T-helper 17 cell (primary cell): ENCODE data around the gene THADA. TPM values are rescaled to one million over a fixed set of nuclear protein-coding genes. Genes with fewer than 3 reads are reported as not detected.

Experiments used
- ATAC-seq: fragments of 150-1000 bp; cut with Tn5 transposase; 2 replicates; pipeline ENCODE4 v1.10.0; 2021; ENCODE audit warnings: mild to moderate bottlenecking, moderate library complexity
- DNase-seq, 3 donors: peaks; one replicate each; pipeline versions ENCODE4 v3.0.0 to v3.0.0-alpha.2; 2020 to 2021
- H3K9me3 ChIP-seq: one replicate; pipeline ENCODE4 v1.7.0; 2013; ENCODE audit warnings: low read length, mild to moderate bottlenecking; ENCODE audit not compliant: control insufficient read depth, poor library complexity, severe bottlenecking
- H3K27ac Mint-ChIP-seq: one replicate; pipeline ENCODE4 v1.8.0; 2022; ENCODE audit warnings: mild to moderate bottlenecking, moderate library complexity, mixed read lengths
- H3K27me3 Mint-ChIP-seq: one replicate; pipeline ENCODE4 v1.8.0; 2022; ENCODE audit warnings: mixed read lengths
- H3K36me3 Mint-ChIP-seq: one replicate; pipeline ENCODE4 v1.8.0; 2022; ENCODE audit warnings: low read depth, mixed read lengths
- H3K4me1 Mint-ChIP-seq: one replicate; pipeline ENCODE4 v1.8.0; 2022; ENCODE audit warnings: mild to moderate bottlenecking, mixed read lengths
- H3K4me3 Mint-ChIP-seq: one replicate; pipeline ENCODE4 v1.8.0; 2022; ENCODE audit warnings: mild to moderate bottlenecking, moderate library complexity, mixed read lengths
- total RNA-seq, 4 donors: library from RNA in 2 of 4; stranded (reverse) in 2 of 4; gene quantifications; one replicate each; pipeline ENCODE4 v1.2.3 and lab custom pipeline; 2022 to 2026

The THADA gene
- total RNA-seq, 2 donors from 2014 or later = 40.1 to 41.0 TPM

GRCh38 chr2:43579275-43579981 lies 16.4 kb downstream of the THADA start:
- no peaks in the 10 kb centered on the region for H3K9me3 ChIP-seq
- H3K36me3 Mint-ChIP-seq = peaks cover 17% of the 10 kb centered on the region
- H3K4me3 Mint-ChIP-seq = no peak overlapping the region
- peak overlapping the region; percentile 41 for H3K27ac Mint-ChIP-seq
- H3K27me3 Mint-ChIP-seq = no peaks in the 10 kb centered on the region
- peaks cover 10% of the 10 kb centered on the region for H3K4me1 Mint-ChIP-seq
- no peak for DNase-seq
- no peak for ATAC-seq

- no peak overlapping the region for H3K27ac Mint-ChIP-seq
- ATAC-seq (peak; percentile 48), DNase-seq (no peak)
- H3K27me3 Mint-ChIP-seq = no peaks in the 10 kb centered on the region
- peaks cover 9% of the 10 kb centered on the region for H3K36me3 Mint-ChIP-seq
- no peaks in the 10 kb centered on the region for H3K9me3 ChIP-seq
- no peak overlapping the region for H3K4me3 Mint-ChIP-seq
- peaks cover 1% of the 10 kb centered on the region for H3K4me1 Mint-ChIP-seq
Measured at GRCh38 chr2:43576981-43577892, 18.6 kb downstream of the THADA start.

- H3K36me3 Mint-ChIP-seq = peaks cover 13% of the 10 kb centered on the region
- peaks cover 5% of the 10 kb centered on the region for H3K4me1 Mint-ChIP-seq
- no peak overlapping the region for H3K4me3 Mint-ChIP-seq
- no peaks in the 10 kb centered on the region for H3K27me3 Mint-ChIP-seq
- no peak for DNase-seq
- H3K9me3 ChIP-seq = no peaks in the 10 kb centered on the region
- no peak for ATAC-seq
- peak overlapping the region; percentile 9 for H3K27ac Mint-ChIP-seq
Measured at GRCh38 chr2:43572244-43572643, 23.6 kb downstream of the THADA start.

DNA sequence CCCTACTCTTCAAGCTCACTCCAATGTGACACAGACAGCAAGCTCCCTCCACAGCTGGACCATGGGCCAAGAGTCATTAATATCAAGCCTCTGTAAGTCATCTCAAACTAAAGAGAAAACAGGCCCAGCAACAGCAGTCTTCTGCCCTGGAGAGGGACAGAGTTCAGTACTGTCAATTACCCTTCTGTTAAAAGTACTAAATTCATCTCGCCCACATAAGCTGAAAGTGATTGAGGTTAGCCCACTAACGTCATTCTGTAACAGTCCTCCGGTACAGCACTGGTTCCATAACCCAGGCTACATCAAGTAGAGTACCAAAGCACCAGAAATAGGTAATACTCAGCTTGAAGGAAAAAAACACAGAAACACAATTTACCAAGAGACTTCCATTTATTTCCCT lies 25.9 kb downstream of the THADA start:
- peaks cover 14% of the 10 kb centered on the region for H3K4me1 Mint-ChIP-seq
- H3K27ac Mint-ChIP-seq = peak overlapping the region; percentile 63
- H3K27me3 Mint-ChIP-seq = no peaks in the 10 kb centered on the region
- DNase-seq (no peak), ATAC-seq (peak; percentile 70)
- no peak overlapping the region for H3K4me3 Mint-ChIP-seq
- peaks cover 11% of the 10 kb centered on the region for H3K36me3 Mint-ChIP-seq
- H3K9me3 ChIP-seq = no peaks in the 10 kb centered on the region

DNA sequence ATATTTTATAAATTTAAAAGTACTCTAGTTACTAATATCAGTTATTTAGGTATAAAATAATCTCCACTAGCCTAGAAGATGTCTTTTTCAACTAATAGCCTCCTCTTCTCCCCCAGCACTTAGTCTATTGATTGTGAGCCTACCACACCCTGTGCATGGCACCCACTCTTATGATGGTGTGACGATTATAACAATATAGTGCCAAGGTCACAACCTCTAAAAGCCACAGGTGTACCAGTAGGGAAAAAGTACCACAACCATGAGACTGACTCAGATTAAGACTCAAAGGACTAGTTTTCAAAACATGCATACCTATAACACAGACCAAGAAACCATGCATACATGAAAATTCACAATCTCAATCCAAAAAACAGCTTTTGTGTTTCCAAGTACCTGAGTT lies 27.6 kb downstream of the THADA start:
- Mint-ChIP-seq H3K4me3 (no peak overlapping the region), H3K4me1 (peaks cover 20% of the 10 kb centered on the region), H3K36me3 (peaks cover 11% of the 10 kb centered on the region), H3K27me3 (no peaks in the 10 kb centered on the region), H3K27ac (no peak overlapping the region)
- DNase-seq (no peak), ATAC-seq (no peak)
- H3K9me3 ChIP-seq = no peaks in the 10 kb centered on the region

DNA sequence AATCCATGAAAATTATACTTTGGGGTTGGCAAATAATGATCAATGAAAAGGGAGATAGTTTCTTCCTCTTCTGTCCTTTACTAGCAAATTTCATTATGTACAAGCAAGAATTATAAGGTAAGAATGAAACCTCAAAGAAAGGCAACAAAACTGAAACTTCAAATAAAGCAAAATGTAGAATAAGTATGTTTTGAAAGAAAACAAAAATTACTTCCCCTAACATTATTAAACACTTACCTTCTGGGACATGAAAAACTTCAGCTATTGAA lies 29.4 kb downstream of the THADA start:
- no peak overlapping the region for H3K4me3 Mint-ChIP-seq
- H3K36me3 Mint-ChIP-seq = peaks cover 10% of the 10 kb centered on the region
- DNase-seq (no peak), ATAC-seq (no peak)
- peak overlapping the region; percentile 67 for H3K27ac Mint-ChIP-seq
- H3K4me1 Mint-ChIP-seq = peaks cover 30% of the 10 kb centered on the region
- H3K27me3 Mint-ChIP-seq = no peaks in the 10 kb centered on the region
- no peaks in the 10 kb centered on the region for H3K9me3 ChIP-seq

DNA sequence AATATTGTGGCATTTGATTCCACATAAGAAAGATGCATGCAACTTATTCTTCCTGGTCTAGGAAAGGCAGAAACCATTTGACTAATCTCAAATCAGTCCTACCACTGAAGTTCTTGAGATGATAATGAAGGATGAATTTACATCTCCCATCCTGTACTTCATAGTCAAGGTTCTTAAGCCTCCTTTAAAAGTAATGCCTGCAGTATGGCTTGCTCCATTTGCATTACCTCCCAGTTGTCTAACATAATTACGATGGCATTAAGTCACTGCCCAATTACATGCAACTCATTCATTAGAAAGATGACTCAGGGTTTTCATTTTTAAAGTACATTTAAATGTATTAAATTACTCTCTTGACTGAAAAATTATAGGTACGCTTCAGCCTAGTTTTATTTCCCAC lies 32.2 kb downstream of the THADA start:
- Mint-ChIP-seq H3K27ac (peak overlapping the region; percentile 37), H3K36me3 (peaks cover 10% of the 10 kb centered on the region), H3K27me3 (no peaks in the 10 kb centered on the region), H3K4me1 (peaks cover 38% of the 10 kb centered on the region), H3K4me3 (no peak overlapping the region)
- ATAC-seq (no peak), DNase-seq (no peak)
- H3K9me3 ChIP-seq = no peaks in the 10 kb centered on the region

DNA sequence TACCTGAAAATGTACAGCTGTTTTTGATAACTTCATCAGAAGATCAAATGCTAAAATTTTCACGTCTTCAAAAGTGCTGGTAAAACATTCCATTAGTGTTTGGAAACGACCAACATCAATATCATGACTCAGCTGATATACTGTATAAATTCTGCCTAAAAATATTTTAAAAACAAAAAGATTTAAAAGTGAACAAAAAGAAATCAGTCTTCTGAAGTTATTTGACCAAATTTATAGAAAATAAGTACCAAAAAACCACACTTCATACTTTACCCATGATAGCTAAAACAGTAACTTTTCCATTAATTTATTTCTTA lies 35.6 kb downstream of the THADA start:
- Mint-ChIP-seq H3K4me3 (no peak overlapping the region), H3K4me1 (peaks cover 29% of the 10 kb centered on the region), H3K36me3 (peaks cover 7% of the 10 kb centered on the region), H3K27me3 (no peaks in the 10 kb centered on the region), H3K27ac (no peak overlapping the region)
- no peak for DNase-seq
- no peak for ATAC-seq
- no peaks in the 10 kb centered on the region for H3K9me3 ChIP-seq

DNA sequence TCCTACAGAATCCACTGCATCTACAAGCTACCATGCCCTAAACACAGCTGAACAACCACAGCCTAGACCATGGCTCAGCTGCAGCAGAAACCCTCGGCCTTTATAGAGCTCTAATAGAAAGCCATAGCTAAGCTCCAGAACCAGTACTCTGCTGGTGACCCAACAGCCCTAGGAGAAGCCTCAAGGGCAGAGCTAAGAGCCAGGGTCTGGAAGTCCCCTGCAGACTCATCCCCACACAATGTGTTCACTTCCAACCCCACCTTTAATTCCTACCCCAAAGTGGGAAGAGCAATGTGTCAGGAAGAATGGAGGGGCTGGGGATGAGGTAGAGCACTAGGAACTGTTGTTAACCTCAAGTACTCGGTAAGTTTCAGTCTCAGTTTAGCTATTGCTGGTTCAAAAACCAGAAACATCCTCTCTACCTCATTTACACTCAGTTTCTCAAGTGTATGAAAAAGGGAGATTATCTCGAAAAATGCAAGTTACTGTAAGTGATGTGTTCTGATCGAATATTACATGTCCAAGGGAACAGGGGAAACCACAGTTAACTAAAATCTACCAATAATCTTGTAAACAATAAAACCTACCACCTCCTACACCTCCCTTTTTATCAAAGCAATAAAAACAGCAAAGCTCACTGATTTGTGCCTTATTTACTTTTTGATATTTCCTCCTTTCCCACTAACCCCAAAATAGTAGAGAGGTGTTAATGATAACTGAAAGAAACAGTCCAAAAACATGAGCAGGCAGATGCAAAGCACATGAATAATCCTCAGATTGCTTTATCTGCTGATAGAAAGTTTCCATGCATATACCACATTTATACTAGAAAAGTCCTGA lies 36.2 kb downstream of the THADA start:
- H3K9me3 ChIP-seq = no peaks in the 10 kb centered on the region
- Mint-ChIP-seq H3K27ac (peak overlapping the region; percentile 84), H3K4me3 (peak overlapping the region; percentile 25), H3K27me3 (no peaks in the 10 kb centered on the region), H3K4me1 (peaks cover 28% of the 10 kb centered on the region), H3K36me3 (peaks cover 7% of the 10 kb centered on the region)
- DNase-seq (no peak), ATAC-seq (peak; percentile 28)

GRCh38 chr2:43557196-43557595 lies 38.6 kb downstream of the THADA start:
- no peak overlapping the region for H3K27ac Mint-ChIP-seq
- DNase-seq (no peak), ATAC-seq (no peak)
- H3K27me3 Mint-ChIP-seq = no peaks in the 10 kb centered on the region
- H3K4me1 Mint-ChIP-seq = peaks cover 17% of the 10 kb centered on the region
- H3K9me3 ChIP-seq = no peaks in the 10 kb centered on the region
- peaks cover 3% of the 10 kb centered on the region for H3K36me3 Mint-ChIP-seq
- no peak overlapping the region for H3K4me3 Mint-ChIP-seq

DNA sequence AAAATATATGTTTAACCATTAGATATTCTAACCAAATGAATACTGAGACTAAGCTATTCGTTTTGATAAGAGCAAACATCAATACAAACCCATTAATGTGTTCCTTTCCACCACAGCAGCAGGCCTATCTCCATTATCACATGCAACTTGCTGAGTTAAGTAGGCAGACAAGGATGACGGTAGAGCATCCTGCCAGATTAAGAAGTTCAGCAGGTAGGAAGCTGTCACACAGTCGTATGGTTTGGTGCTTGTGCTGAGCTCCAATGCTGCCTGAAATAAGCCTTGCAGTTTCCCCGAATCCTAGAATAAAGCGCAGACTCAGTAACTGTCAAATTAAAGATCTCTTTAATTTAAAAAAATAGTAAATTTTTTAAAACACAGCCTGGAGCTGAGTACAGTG lies 39.6 kb downstream of the THADA start:
- no peak for DNase-seq
- peaks cover 3% of the 10 kb centered on the region for H3K36me3 Mint-ChIP-seq
- no peaks in the 10 kb centered on the region for H3K27me3 Mint-ChIP-seq
- H3K9me3 ChIP-seq = no peaks in the 10 kb centered on the region
- H3K4me1 Mint-ChIP-seq = peaks cover 14% of the 10 kb centered on the region
- no peak overlapping the region for H3K27ac Mint-ChIP-seq
- no peak overlapping the region for H3K4me3 Mint-ChIP-seq
- ATAC-seq = no peak

- Mint-ChIP-seq H3K4me3 (no peak overlapping the region), H3K36me3 (peaks cover 6% of the 10 kb centered on the region), H3K4me1 (peaks cover 8% of the 10 kb centered on the region), H3K27me3 (no peaks in the 10 kb centered on the region), H3K27ac (no peak overlapping the region)
- ATAC-seq = no peak
- DNase-seq = no peak
- H3K9me3 ChIP-seq = no peaks in the 10 kb centered on the region
Measured at GRCh38 chr2:43553341-43553855, 42.4 kb downstream of the THADA start.

- ATAC-seq (no peak), DNase-seq (no peak)
- H3K27me3 Mint-ChIP-seq = no peaks in the 10 kb centered on the region
Measured at GRCh38 chr2:43551990-43552389, 43.8 kb downstream of the THADA start.

More at GRCh38 chr2:43551990-43552389, 43.8 kb downstream of the THADA start:
- Mint-ChIP-seq H3K27ac (no peak overlapping the region), H3K36me3 (peaks cover 6% of the 10 kb centered on the region), H3K4me3 (no peak overlapping the region), H3K4me1 (peaks cover 8% of the 10 kb centered on the region)
- no peaks in the 10 kb centered on the region for H3K9me3 ChIP-seq
